T-cell (primary cell): ENCODE data around the gene ARL6IP6. TPM values are rescaled to one million over a fixed set of nuclear protein-coding genes. Genes with fewer than 3 reads are reported as not detected.

ENCODE experiments used
- ATAC-seq, 4 experiments: fragments of 200-7000 bp in 3 of 4; fragments of 150-1000 bp in 1 of 4; cut with Tn5 transposase; replicated peaks in 1 of 4; 1 replicate in 3 of 4; 2 replicates in 1 of 4; pipeline ENCODE4 v1.10.0; 2021; ENCODE audit warnings: moderate library complexity in 3 of 4, mild to moderate bottlenecking in 2 of 4, moderate number of reproducible peaks in 1 of 4
- CTCF ChIA-PET, 2 donors: fragments of 300-600 bp; sonication (Branson Sonifier 250); formaldehyde crosslinking; loops; one replicate each; lab custom pipeline; 2022; ENCODE audit warnings: antibody characterized with exemption in 2 of 2; lab: Charles Lee
- POLR2A ChIA-PET, 2 donors: fragments of 300-600 bp; sonication (Branson Sonifier 250); formaldehyde crosslinking; loops; one replicate each; lab custom pipeline; 2022; ENCODE audit warnings: antibody characterized with exemption in 2 of 2; lab: Charles Lee
- DNase-seq, 35 experiments: peaks; one replicate each; pipeline versions ENCODE4 v3.0.0 to v3.0.0-alpha.2; 2013 to 2023
- H3K27ac ChIP-seq: one replicate; pipeline ENCODE4 v1.5.1; 2013; ENCODE audit warnings: low read length
- H3K27me3 ChIP-seq, 2 experiments: replicated peaks in 1 of 2; 1 replicate in 1 of 2; 2 replicates in 1 of 2; pipeline versions ENCODE4 v1.6.1 to v1.7.0; 2013; ENCODE audit warnings: low read length in 1 of 2, mixed read lengths in 1 of 2; ENCODE audit not compliant: control insufficient read depth in 2 of 2, insufficient read depth in 2 of 2; ENCODE audit errors: extremely low read depth in 1 of 2
- H3K36me3 ChIP-seq, 2 donors: 1 replicate in 1 of 2; 2 replicates in 1 of 2; pipeline versions ENCODE4 v1.6.1 to v1.7.0; 2013; ENCODE audit warnings: low read length in 1 of 2; ENCODE audit not compliant: control insufficient read depth in 2 of 2, insufficient read depth in 1 of 2; ENCODE audit errors: extremely low read depth in 1 of 2
- H3K4me1 ChIP-seq, 2 experiments: 1 replicate in 1 of 2; 2 replicates in 1 of 2; pipeline versions ENCODE4 v1.6.1 to v1.7.0; 2013; ENCODE audit warnings: low read length in 2 of 2, mixed read lengths in 1 of 2; ENCODE audit not compliant: insufficient read depth in 2 of 2, control insufficient read depth in 1 of 2; ENCODE audit errors: extremely low read depth in 1 of 2
- H3K4me3 ChIP-seq, 2 donors: 1 replicate in 1 of 2; 2 replicates in 1 of 2; pipeline versions ENCODE4 v1.5.1 to v1.7.0; 2013; ENCODE audit warnings: mild to moderate bottlenecking in 2 of 2, low read length in 1 of 2, moderate library complexity in 1 of 2; ENCODE audit not compliant: control insufficient read depth in 1 of 2; ENCODE audit errors: extremely low read depth in 1 of 2
- H3K9me3 ChIP-seq: 2 replicates; pipeline ENCODE4 v1.7.0; 2013
- H3K27ac Mint-ChIP-seq, 2 donors: one replicate each; pipeline ENCODE4 v1.8.0; 2020 to 2021; ENCODE audit warnings: mild to moderate bottlenecking in 2 of 2, mixed read lengths in 2 of 2
- H3K27me3 Mint-ChIP-seq, 2 donors: one replicate each; pipeline ENCODE4 v1.8.0; 2021 to 2022; ENCODE audit warnings: mixed read lengths in 2 of 2
- H3K36me3 Mint-ChIP-seq: one replicate; pipeline ENCODE4 v1.8.0; 2021; ENCODE audit warnings: mixed read lengths
- H3K4me1 Mint-ChIP-seq, 3 donors: one replicate each; pipeline ENCODE4 v1.8.0; 2020 to 2022; ENCODE audit warnings: mixed read lengths in 3 of 3, mild to moderate bottlenecking in 1 of 3
- H3K4me3 Mint-ChIP-seq, 3 donors: one replicate each; pipeline ENCODE4 v1.8.0; 2020 to 2022; ENCODE audit warnings: mild to moderate bottlenecking in 3 of 3, mixed read lengths in 3 of 3, moderate library complexity in 3 of 3
- H3K9me3 Mint-ChIP-seq, 3 donors: one replicate each; pipeline ENCODE4 v1.8.0; 2020 to 2022; ENCODE audit warnings: mixed read lengths in 3 of 3
- WGBS: methylation state at CpG from one replicate; pipeline ENCODE4 v1.1.5; 2013; ENCODE audit warnings: missing lambda C conversion rate; ENCODE audit not compliant: insufficient coverage; 5-methylcytosine and 5-hydroxymethylcytosine counted together
- total RNA-seq, 35 experiments: library from RNA in 6 of 35; stranded (reverse) in 6 of 35; fragments of 120-200 nt in 1 of 35; gene quantifications; one replicate each; pipeline versions ENCODE4 v1.2.1 to v1.2.4 and lab custom pipeline; 2013 to 2026

ARL6IP6 gene
- total RNA-seq, 5 donors from 2014 or later (not counting 1 experiment from before 2014, with no cell fraction given) = 13.2 to 17.6 (median 15.7) TPM

GRCh38 chr2:152706477-152707021, 11.9 kb upstream of the ARL6IP6 start:
- Histone ChIP-seq H3K4me3 (no peak overlapping the region), H3K9me3 (no peaks in the 10 kb centered on the region), H3K4me1 (peaks cover 0 to 3% of the 10 kb centered on the region in 2 experiments), H3K27ac (no peak overlapping the region), H3K36me3 (peaks cover 0 to 22% of the 10 kb centered on the region in 2 donors), H3K27me3 (no peaks in the 10 kb centered on the region)
- WGBS = no CpG with 5 or more reads among the region's 4 CpGs
- peaks cover 1 to 9% (median 1%) of the 10 kb centered on the region in 3 donors for H3K9me3 Mint-ChIP-seq
- H3K36me3 Mint-ChIP-seq = peaks cover 56% of the 10 kb centered on the region
- CTCF ChIA-PET = interaction anchor here (0.5 to 1.2 kb wide), 3 partner anchors 10 to 17 kb away, joined by 3 to 6 read pairs (median 3); no protein-coding TSS in a partner anchor
- peaks cover 82 to 90% (median 84%) of the 10 kb centered on the region in 3 donors for H3K4me1 Mint-ChIP-seq
- H3K27me3 Mint-ChIP-seq = no peaks in the 10 kb centered on the region
- no peak overlapping the region for H3K4me3 Mint-ChIP-seq
- H3K27ac Mint-ChIP-seq = no peak overlapping the region
- ATAC-seq = no peak
- no peak for DNase-seq
- POLR2A ChIA-PET = interaction anchor here in 1 of 2 donors (1.3 kb wide), 1 partner anchor 11 kb away, joined by 5 read pairs; the partner anchor contains the start of gene PRPF40A

- Mint-ChIP-seq H3K9me3 (no peaks in the 10 kb centered on the region), H3K27me3 (no peaks in the 10 kb centered on the region), H3K4me3 (peak overlapping the region in 1 of 3 donors; percentile 11), H3K36me3 (peaks cover 54% of the 10 kb centered on the region), H3K27ac (no peak overlapping the region), H3K4me1 (peaks cover 80 to 89% (median 87%) of the 10 kb centered on the region in 3 donors)
- H3K27me3 ChIP-seq = no peaks in the 10 kb centered on the region
- H3K4me1 ChIP-seq = no peaks in the 10 kb centered on the region
- H3K27ac ChIP-seq = no peak overlapping the region
- H3K4me3 ChIP-seq = no peak overlapping the region
- H3K36me3 ChIP-seq = peaks cover 3 to 20% of the 10 kb centered on the region in 2 donors
- CTCF ChIA-PET = no interaction called here
- ATAC-seq = no peak
- H3K9me3 ChIP-seq = no peaks in the 10 kb centered on the region
- WGBS = 100% methylated on average over 1 of the region's 2 CpGs
- POLR2A ChIA-PET = no interaction called here
- DNase-seq = no peak
Measured at GRCh38 chr2:152708742-152709141, 9.7 kb upstream of the ARL6IP6 start.

GRCh38 chr2:152710713-152711112, 7.7 kb upstream of the ARL6IP6 start:
- Mint-ChIP-seq H3K27me3 (no peaks in the 10 kb centered on the region), H3K36me3 (peaks cover 56% of the 10 kb centered on the region), H3K27ac (no peak overlapping the region), H3K4me1 (peaks cover 79 to 84% (median 81%) of the 10 kb centered on the region in 3 donors), H3K9me3 (no peaks in the 10 kb centered on the region), H3K4me3 (no peak overlapping the region)
- Histone ChIP-seq H3K36me3 (peaks cover 3 to 21% of the 10 kb centered on the region in 2 donors), H3K27me3 (no peaks in the 10 kb centered on the region), H3K4me1 (peaks cover under 1 to 3% of the 10 kb centered on the region in 2 experiments), H3K27ac (no peak overlapping the region), H3K4me3 (no peak overlapping the region), H3K9me3 (no peaks in the 10 kb centered on the region)
- no CpG with 5 or more reads among the region's 2 CpGs for WGBS
- ATAC-seq (no peak), DNase-seq (no peak)
- ChIA-PET CTCF (interaction anchor here in 1 of 2 donors (0.6 kb wide), 1 partner anchor 10 kb away, joined by 3 read pairs; no protein-coding TSS in a partner anchor), POLR2A (no interaction called here)

DNA sequence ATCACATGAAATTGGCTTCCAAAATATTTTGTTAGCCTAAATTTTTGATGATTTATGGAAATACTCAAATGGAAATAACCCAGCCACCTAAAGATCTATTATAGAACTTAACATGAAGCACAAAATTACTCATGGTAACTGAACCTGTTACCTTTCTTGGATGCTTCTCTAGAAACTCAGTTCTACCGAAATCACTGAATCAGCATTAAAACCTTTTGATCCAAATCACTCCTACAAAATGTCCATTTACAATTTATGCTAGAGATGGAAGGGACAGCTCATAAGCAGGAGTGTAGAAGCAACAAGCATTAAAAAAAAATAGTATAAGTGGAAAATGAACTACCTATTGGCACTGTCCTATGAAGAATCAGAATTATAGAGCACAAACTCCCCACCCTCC, 3.3 kb upstream of the ARL6IP6 start:
- peak overlapping the region in 1 of 2 donors; percentile 12 for H3K27ac Mint-ChIP-seq
- peak overlapping the region; percentile 18 to 64 (median 34) for H3K4me3 Mint-ChIP-seq
- no peaks in the 10 kb centered on the region for H3K27me3 ChIP-seq
- ChIA-PET POLR2A (interaction anchor here (0.6 to 0.7 kb wide), 3 partner anchors 11 to 531 kb away, joined by 4 to 13 read pairs (median 10); no protein-coding TSS in a partner anchor), CTCF (interaction anchor here (0.9 to 1.6 kb wide), 7 partner anchors 11 to 33 kb away, joined by 3 to 4 read pairs (median 3); no protein-coding TSS in a partner anchor)
- H3K4me1 ChIP-seq = peaks cover 10 to 21% of the 10 kb centered on the region in 2 experiments
- peaks cover 3 to 14% of the 10 kb centered on the region in 2 donors for H3K36me3 ChIP-seq
- DNase-seq (no peak), ATAC-seq (no peak)
- H3K9me3 ChIP-seq = no peaks in the 10 kb centered on the region
- H3K27me3 Mint-ChIP-seq = no peaks in the 10 kb centered on the region
- H3K4me1 Mint-ChIP-seq = peaks cover 72 to 75% (median 73%) of the 10 kb centered on the region in 3 donors
- peaks cover 36% of the 10 kb centered on the region for H3K36me3 Mint-ChIP-seq
- no peak overlapping the region for H3K27ac ChIP-seq
- no peaks in the 10 kb centered on the region for H3K9me3 Mint-ChIP-seq
- no peak overlapping the region for H3K4me3 ChIP-seq
- no CpG with 5 or more reads among the region's 1 CpG for WGBS

GRCh38 chr2:152715854-152716428, 2.5 kb upstream of the ARL6IP6 start:
- H3K4me3 Mint-ChIP-seq = peak overlapping the region; percentile 96 to 100 (median 100)
- CTCF ChIA-PET = interaction anchor here (0.6 to 2.1 kb wide), 13 partner anchors 10 to 718 kb away, joined by 3 to 13 read pairs (median 4); partner anchors contain the start of gene STAM2 (in 1 of the 2)

DNA sequence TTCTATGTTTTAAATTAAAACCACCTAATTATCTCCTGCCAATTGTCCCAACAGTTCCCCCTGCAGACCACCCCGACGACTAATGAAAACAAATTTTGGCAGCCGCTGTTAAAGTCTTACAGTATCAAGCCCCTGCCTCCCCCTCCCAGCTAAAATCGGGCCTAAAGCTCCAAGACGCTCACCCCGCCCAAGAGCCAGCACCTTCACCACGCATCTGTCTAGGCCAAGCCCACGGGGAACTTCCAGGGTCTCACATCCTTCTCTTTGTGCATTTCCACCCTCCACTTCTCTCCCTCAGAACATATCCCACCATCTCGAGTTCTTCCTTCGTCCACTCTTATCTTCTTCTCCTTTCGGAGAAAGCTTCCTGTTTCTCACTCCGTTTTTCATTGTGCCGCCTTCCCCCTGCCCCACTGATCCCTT, 1.6 kb upstream of the ARL6IP6 start:
- Mint-ChIP-seq H3K4me3 (peak overlapping the region; percentile 96 to 100 (median 100)), H3K27ac (peak overlapping the region; percentile 93 to 99), H3K9me3 (no peaks in the 10 kb centered on the region), H3K36me3 (peaks cover 24% of the 10 kb centered on the region), H3K27me3 (no peaks in the 10 kb centered on the region), H3K4me1 (peaks cover 74 to 76% (median 74%) of the 10 kb centered on the region in 3 donors)
- no peaks in the 10 kb centered on the region for H3K9me3 ChIP-seq
- peak overlapping the region; percentile 97 for H3K27ac ChIP-seq
- H3K27me3 ChIP-seq = no peaks in the 10 kb centered on the region
- H3K4me1 ChIP-seq = peaks cover 18 to 22% of the 10 kb centered on the region in 2 experiments
- peak overlapping the region; percentile 78 to 96 for H3K4me3 ChIP-seq
- ChIA-PET CTCF (interaction anchor here (0.7 to 2.1 kb wide), 11 partner anchors 10 to 1448 kb away, joined by 3 to 13 read pairs (median 4); partner anchors contain the start of gene STAM2 (in 1 of the 2)), POLR2A (interaction anchor here (0.5 to 1.6 kb wide), 9 partner anchors 11 to 54 kb away, joined by 3 to 13 read pairs (median 6); no protein-coding TSS in a partner anchor)
- DNase-seq (peak in 16 of 35 experiments; percentile 4 to 62 (median 22)), ATAC-seq (no peak)
- WGBS = 2% methylated on average over 12 of the region's 13 CpGs
- peaks cover 3 to 16% of the 10 kb centered on the region in 2 donors for H3K36me3 ChIP-seq

More at GRCh38 chr2:152715854-152716428, 2.5 kb upstream of the ARL6IP6 start:
- no peaks in the 10 kb centered on the region for H3K27me3 ChIP-seq
- Mint-ChIP-seq H3K4me1 (peaks cover 72 to 74% (median 74%) of the 10 kb centered on the region in 3 donors), H3K36me3 (peaks cover 28% of the 10 kb centered on the region), H3K27ac (peak overlapping the region; percentile 93 to 99), H3K9me3 (no peaks in the 10 kb centered on the region), H3K27me3 (no peaks in the 10 kb centered on the region)
- DNase-seq = peak in 8 of 35 experiments; percentile 3 to 44 (median 11)
- POLR2A ChIA-PET = interaction anchor here (0.6 to 1.6 kb wide), 3 partner anchors 12 to 532 kb away, joined by 8 to 13 read pairs (median 10); no protein-coding TSS in a partner anchor
- 63% methylated on average over 2 of the region's 8 CpGs for WGBS
- H3K27ac ChIP-seq = no peak overlapping the region
- peak overlapping the region in 1 of 2 donors; percentile 96 for H3K4me3 ChIP-seq
- ATAC-seq = no peak
- H3K9me3 ChIP-seq = no peaks in the 10 kb centered on the region
- H3K36me3 ChIP-seq = peaks cover 3 to 17% of the 10 kb centered on the region in 2 donors
- peaks cover 18 to 22% of the 10 kb centered on the region in 2 experiments for H3K4me1 ChIP-seq
